Lung (tissue), 12 donors: Measurements from ENCODE around the gene DENND1C. TPM values are rescaled to one million over a fixed set of nuclear protein-coding genes. Genes with fewer than 3 reads are reported as not detected.
"Not testable (repeated sequence)": the region's sequence is repeated elsewhere in the genome, so short reads cannot be mapped to it uniquely, and the experiment has no call there.

ENCODE experiments used
- ATAC-seq: fragments of 200-7000 bp; cut with Tn5 transposase; one replicate; pipeline ENCODE4 v1.9.1; 2020; ENCODE audit warnings: moderate number of reproducible peaks; ENCODE audit not compliant: insufficient read depth, low FRiP score
- DNase-seq, 3 donors: peaks; one replicate each; pipeline ENCODE4 v3.0.0-alpha.2; 2013 to 2017
- H3K27ac ChIP-seq, 2 donors: one replicate each; pipeline ENCODE4 v1.5.1; 2013; ENCODE audit warnings: mild to moderate bottlenecking in 2 of 2, moderate library complexity in 2 of 2, control low read depth in 1 of 2, inconsistent platforms in 1 of 2, low read depth in 1 of 2, low read length in 1 of 2
- H3K27me3 ChIP-seq, 3 donors: one replicate each; pipeline ENCODE4 v1.5.1; 2013; ENCODE audit warnings: low read length in 2 of 3; ENCODE audit not compliant: control insufficient read depth in 3 of 3, insufficient read depth in 3 of 3
- H3K36me3 ChIP-seq, 4 donors: one replicate each; pipeline ENCODE4 v1.5.1; 2013; ENCODE audit warnings: low read length in 4 of 4, mild to moderate bottlenecking in 1 of 4, moderate library complexity in 1 of 4; ENCODE audit not compliant: control insufficient read depth in 4 of 4, insufficient read depth in 4 of 4
- H3K4me1 ChIP-seq, 5 donors: one replicate each; pipeline ENCODE4 v1.5.1; 2013; ENCODE audit warnings: low read length in 5 of 5, mild to moderate bottlenecking in 2 of 5, moderate library complexity in 1 of 5; ENCODE audit not compliant: control insufficient read depth in 5 of 5, insufficient read depth in 5 of 5
- H3K4me3 ChIP-seq: one replicate; pipeline ENCODE4 v1.5.1; 2013; ENCODE audit warnings: mild to moderate bottlenecking, control low read depth, moderate library complexity
- H3K9ac ChIP-seq, 2 donors: one replicate each; pipeline ENCODE4 v1.5.1; 2013; ENCODE audit warnings: low read length in 2 of 2, control low read depth in 1 of 2; ENCODE audit not compliant: insufficient read depth in 1 of 2
- H3K9me3 ChIP-seq, 4 donors: one replicate each; pipeline ENCODE4 v1.5.1; 2013; ENCODE audit warnings: low read length in 3 of 4, mild to moderate bottlenecking in 1 of 4, moderate library complexity in 1 of 4; ENCODE audit not compliant: control insufficient read depth in 4 of 4, insufficient read depth in 3 of 4
- CTCF ChIP-seq: IDR thresholded peaks from 2 replicates; pipeline ENCODE4 v1.5.1; 2012; ENCODE audit warnings: mild to moderate bottlenecking; ENCODE audit errors: control extremely low read depth, extremely low read depth
- WGBS, 2 donors: extraction: QIAGEN DNeasy Blood & Tissue Kit; methylation state at CpG; one replicate each; pipeline ENCODE4 v1.1.7; 2013; 5-methylcytosine and 5-hydroxymethylcytosine counted together
- polyA plus RNA-seq, 2 donors: library from polyadenylated mRNA; stranded (reverse); fragments of 200-250 nt; gene quantifications; one replicate each; pipeline ENCODE4 v1.2.1, GENCODE V29; 2013
- total RNA-seq, 2 donors: library from RNA; depleted of rRNA in 1 of 2; stranded (reverse); fragments of >200 nt in 1 of 2; gene quantifications; one replicate each; pipeline ENCODE4 v1.2.1, GENCODE V29; 2014 to 2021
- donor health status: control.
- donor health status: control.
- donor health status: Bipolar disorder and iron deficiency.
- donor health status: healthy.
- donor health status: DM: yes; HTN: yes; CAD: no.

Gene DENND1C
- total and polyA plus RNA-seq, 4 donors: 2.7 to 11.0 (median 9.3) TPM

DNA sequence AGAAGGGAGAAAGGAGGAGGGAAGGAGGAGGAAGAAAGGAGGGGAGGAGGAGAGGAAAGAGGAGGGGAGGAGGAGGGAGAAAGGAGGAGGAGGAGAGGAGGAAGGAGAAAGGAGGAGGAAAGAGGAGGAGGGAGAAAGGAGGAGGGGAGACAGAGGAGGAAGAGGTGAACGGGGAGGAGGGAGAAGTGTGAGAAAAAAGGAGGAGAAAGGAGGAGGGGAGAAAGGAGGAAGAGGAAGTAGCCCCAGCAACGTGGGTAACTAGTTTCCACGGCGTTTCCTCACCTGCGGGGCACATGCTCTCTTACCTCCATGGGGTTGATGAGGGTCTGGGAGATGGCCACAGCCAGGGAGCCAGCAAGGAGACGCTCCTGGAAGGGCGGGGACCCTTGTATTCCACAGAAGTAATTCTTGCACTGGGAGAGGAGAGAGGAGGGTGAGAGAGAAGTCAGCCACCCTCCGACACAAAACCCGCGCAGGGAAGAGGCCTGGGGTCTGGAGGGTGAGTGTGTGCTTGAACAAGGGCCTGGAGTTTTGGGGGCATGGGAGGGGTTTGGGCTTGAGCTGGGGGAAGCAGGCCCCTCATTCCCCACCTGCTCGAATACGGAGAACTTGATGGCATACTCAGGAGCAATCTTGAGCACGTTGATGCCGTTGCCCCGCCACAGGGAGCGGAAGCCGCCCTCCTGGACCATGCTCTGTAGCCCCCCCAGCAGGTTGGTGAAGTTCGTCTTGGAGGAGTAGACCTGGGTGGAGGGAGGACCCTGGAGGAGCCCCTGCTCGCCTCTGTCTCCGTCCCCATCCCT, 52.0 kb downstream of the DENND1C start:
- WGBS, 2 donors: 56 to 57% methylated on average over 20 of the region's 20 CpGs
- no peak for ATAC-seq
- no peaks in the 10 kb centered on the region for H3K36me3 ChIP-seq

GRCh38 chr19:6428692-6429418, 52.7 kb downstream of the DENND1C start:
- 89 to 94% methylated on average over 2 of the region's 2 CpGs for WGBS, 2 donors
- not testable (repeated sequence) for H3K27me3 ChIP-seq, H3K9ac ChIP-seq, ATAC-seq, DNase-seq, H3K36me3 ChIP-seq, H3K27ac ChIP-seq, H3K9me3 ChIP-seq, H3K4me3 ChIP-seq, H3K4me1 ChIP-seq

More for the DNA sequence above, 52.0 kb downstream of the DENND1C start:
- Histone ChIP-seq H3K4me3 (no peak overlapping the region), H3K9ac (no peak overlapping the region), H3K4me1 (peaks cover 0 to 5% (median 0%) of the 10 kb centered on the region in 5 donors), H3K27me3 (no peaks in the 10 kb centered on the region), H3K27ac (no peak overlapping the region), H3K9me3 (no peaks in the 10 kb centered on the region)
- DNase-seq: no peak
- no peak for TF ChIP-seq CTCF

DNA sequence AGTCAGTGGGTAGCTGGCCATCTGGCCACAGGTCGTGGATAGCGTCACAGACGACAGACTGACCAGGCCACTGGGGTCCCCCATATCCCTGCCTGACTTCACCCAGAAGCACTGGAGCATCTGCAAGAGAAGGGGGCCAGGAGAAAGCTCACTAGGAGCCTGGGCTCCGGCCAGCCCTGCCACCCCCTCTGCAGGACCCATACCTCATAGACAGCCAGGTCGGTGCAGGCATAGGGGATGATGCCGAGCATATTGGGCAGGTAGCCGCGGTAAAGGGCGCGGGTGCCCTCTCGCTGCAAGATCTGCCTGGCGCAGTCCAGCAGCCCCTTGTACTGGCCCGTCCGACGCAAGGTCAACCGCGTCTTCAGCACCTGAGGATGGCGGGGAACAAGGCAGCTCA, 54.5 kb downstream of the DENND1C start:
- H3K27me3 ChIP-seq: no peaks in the 10 kb centered on the region
- ATAC-seq (no peak), DNase-seq (no peak)
- H3K4me3 ChIP-seq: no peak overlapping the region
- peaks cover 0 to 6% (median 1%) of the 10 kb centered on the region in 4 donors for H3K36me3 ChIP-seq
- no peak overlapping the region for H3K27ac ChIP-seq
- H3K9me3 ChIP-seq: no peaks in the 10 kb centered on the region
- no peak for TF ChIP-seq CTCF
- H3K4me1 ChIP-seq: peaks cover 0 to 19% (median 12%) of the 10 kb centered on the region in 5 donors
- no peak overlapping the region for H3K9ac ChIP-seq
- 94 to 96% methylated on average over 18 of the region's 18 CpGs for WGBS, 2 donors
